ENCODE data around the gene SYT2.
"Not testable (repeated sequence)": the region's sequence is repeated elsewhere in the genome, so short reads cannot be mapped to it uniquely, and the experiment has no call there.

The SYT2 gene

DNA sequence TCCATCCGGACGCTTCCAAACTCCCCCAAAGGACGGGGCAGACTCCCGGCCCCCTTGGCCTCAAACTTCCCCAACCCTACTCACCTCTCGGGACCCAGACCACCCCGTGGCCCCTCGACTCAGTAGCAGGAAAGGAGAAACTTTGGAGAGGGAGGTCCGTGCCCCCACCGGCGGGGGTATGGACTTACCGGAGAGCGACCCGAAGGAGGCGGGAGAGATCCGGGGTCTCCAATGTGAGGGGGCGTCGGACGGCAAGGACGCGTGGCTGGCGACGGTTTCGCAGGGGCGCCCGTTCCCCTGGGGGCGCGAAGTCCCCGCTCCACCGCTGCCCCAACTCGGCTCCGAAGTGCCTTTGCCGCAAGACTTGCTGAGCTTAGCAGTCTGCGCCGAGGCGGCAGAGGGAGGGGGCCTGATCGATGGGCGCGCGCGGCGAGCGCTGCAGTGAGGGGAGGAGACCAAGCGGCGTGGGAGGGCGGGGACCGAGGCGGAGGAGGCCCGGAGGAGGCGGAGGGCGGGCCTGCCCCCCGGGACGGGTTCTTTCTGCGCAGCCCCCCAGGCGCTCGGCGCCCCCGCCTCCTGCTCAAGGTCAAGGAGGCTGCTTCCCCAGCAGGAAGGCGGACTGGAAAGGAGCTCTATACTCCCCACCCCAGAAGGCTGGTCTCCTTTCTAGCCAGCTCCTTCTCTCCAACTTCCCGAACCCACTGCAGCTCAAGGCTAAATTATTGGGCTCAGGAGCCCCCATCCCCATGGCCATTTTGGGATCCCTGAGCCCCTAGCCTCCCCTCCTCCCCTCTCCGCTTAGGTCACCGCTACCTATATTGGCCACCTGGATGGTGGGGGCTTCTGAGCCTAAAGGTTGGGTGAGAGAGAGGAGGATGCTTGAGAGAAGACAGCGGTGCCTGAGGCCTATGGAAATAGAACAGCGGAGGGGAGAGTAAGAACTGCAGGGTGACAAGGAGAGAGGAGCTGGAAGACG is at the start of gene SYT2:
TSS of gene SYT2 (minus strand) at position 385 of the 976 bp plus-strand sequence. CDS start 104,682 bp downstream, outside the sequence.
- no peak for DNase-seq

DNA sequence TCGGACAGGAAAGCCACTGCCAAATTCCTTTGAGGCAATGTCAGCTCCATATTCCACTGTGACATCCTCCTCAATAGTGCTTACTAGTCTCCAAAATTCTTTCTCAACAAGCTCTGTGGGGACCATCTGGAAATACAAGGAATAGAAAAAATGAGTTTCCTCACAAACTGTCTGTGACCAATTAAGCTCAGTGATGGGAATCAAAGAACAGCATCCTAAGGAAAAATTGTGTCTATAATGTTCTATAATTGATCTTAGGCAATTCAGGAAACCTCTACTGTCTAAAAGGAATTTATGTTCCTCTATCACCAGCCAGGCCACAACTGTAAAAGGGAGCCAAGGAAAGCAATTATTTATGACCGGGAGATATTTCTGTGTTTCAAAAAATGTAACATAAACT is 46.1 kb upstream of the SYT2 start:
- no peak for DNase-seq

DNA sequence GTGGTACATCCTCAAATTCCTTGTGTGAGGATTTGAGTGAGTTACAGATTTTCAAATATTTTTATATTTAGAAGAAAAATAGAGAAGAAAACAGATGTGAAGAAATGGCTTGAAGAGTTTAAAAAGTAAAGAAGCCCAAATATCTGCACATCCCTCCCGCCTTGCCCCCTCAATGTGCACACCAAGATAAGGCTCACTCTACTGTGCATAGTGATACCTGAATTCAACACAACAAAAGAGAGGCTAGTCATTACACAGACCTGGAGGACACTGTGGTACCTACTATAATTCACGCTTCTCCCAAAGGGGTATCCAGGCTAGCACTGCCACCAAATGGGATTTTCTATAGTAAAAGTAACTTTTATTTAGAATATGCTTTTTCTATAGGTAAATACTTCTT is 44.0 kb upstream of the SYT2 start:
- DNase-seq: no peak

- no peak for DNase-seq
Observed at GRCh38 chr1:202752774-202753173, 42.5 kb upstream of the SYT2 start.

- no peak for DNase-seq
Observed at GRCh38 chr1:202750761-202751160, 40.5 kb upstream of the SYT2 start.

DNA sequence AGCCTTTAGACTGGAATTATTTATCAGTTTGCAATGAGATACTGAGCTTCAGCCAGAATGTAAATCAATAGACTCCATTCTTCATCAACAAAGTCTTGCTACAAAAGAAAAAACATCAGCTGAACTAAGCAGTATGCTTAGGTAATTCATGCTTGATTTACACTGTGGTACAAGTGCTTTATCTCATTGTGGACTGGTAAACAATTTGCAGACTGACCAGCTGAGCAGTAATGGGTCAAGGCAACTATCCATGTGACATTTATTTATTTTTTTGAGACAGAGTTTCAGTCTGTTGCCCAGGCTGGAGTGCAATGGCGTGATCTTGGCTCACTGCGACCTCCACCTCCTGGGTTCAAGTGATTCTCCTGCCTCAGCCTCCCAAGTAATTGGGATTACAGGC is 39.8 kb upstream of the SYT2 start:
- no peak for DNase-seq

DNA sequence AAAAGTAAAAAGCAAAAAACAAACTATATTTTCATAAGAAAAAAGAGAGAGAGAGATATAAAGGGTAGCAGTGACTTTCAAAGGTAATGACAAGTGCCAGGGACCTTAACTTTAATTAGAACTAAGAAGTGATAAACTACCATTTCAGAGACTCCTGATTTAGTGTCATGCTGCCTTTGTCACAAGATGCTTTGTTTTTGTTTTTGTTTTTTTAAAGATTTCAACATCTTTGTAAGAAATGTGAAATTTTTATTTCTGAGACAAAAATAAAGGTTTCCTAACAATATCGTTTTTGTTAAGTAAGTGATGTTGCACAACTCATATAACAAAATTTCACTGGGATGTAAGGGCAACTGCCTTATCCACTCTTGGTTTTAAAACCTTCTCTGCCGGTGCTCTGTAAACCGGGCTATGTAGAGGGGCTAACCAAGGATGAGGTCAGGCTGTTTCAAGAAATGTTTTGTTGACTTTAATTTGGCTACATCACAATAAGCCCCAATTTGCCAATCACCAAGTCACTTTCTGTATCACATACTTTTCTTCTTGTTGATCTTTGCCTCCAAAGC is 35.2 kb upstream of the SYT2 start:
- no peak for DNase-seq

- DNase-seq: not testable (repeated sequence)
Observed at GRCh38 chr1:202744770-202745169, 34.5 kb upstream of the SYT2 start.

DNA sequence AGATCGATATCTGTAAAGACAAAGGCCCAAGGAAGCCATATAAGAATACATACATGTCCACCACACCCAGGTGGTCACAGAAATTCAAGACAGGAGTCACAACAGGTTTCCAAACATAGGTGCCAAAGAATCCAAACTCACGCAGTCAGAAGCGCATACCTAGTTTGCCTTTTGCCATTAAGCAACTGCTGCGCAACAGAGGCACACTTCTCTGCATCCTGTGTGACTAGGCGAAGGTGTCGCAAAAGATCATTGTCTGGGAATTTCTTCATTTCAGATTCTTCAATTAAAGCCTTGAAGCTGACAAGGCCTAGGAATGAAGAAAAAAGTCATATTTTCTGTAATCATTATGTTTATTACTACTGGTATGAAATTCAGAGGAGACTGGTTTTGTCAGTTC is 32.2 kb upstream of the SYT2 start:
- no peak for DNase-seq

DNA sequence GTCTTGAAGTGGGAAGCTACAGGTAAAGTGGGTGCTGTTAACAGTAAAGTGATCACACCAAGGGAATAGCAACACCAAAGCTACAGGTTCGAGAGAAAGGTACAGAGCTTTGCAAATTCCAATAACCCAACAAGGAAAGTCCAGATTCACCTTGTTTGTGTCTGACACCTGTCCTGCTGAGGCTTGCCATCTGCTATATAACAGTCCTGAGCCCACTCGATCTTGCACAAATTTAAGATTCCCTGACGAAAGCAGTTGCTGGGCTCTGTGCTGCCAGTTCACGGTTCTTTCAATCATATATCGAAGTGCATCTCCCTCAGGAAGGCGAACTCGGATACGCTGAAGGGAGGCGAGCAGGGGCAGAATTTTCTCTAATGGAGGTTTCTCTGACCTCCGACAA is 23.0 kb upstream of the SYT2 start:
- DNase-seq: no peak

- no peak for DNase-seq
Observed at GRCh38 chr1:202728951-202729350, 18.7 kb upstream of the SYT2 start.

GRCh38 chr1:202725526-202725925 is 15.3 kb upstream of the SYT2 start:
- no peak for DNase-seq

- no peak for DNase-seq
Observed at GRCh38 chr1:202723708-202724107, 13.5 kb upstream of the SYT2 start.

DNA sequence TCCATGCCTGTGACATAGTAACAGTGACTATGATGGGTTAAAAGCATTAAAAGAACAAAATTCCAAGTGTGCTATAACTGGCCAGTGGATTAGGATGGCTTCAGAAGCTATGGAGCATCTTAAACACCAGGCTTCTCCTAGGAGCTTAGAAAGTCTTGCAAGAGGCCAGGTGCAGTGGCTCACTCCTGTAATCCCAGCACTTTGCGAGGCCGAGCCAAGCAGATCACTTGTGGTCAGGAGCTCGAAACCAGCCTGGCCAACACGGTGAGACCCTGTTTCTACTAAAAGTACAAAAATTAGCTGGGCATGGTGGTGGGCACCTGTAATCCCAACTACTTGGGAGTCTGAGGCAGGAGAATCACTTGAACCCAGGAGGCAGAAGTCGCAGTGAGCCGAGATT is 12.8 kb upstream of the SYT2 start:
- DNase-seq: not testable (repeated sequence)

DNA sequence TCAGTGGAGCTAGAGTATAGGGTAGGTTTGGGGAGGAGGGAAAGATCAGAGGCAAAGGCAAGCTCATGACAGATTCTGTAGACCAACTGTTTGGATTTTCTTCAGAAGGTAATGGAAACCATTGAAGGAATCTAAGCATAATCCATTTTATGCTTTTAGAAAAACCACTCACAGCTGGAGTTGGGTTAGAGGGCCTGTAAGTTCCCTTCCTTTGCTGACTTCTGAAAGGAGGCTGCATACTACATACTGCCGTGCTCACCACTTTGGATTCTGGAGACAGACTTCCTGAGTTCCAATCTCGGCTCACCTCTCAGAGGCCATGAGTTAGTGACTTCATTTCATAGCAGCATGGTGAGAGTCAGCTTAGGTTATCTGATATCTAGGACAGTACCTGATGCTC is 6.4 kb upstream of the SYT2 start:
- DNase-seq: no peak

DNA sequence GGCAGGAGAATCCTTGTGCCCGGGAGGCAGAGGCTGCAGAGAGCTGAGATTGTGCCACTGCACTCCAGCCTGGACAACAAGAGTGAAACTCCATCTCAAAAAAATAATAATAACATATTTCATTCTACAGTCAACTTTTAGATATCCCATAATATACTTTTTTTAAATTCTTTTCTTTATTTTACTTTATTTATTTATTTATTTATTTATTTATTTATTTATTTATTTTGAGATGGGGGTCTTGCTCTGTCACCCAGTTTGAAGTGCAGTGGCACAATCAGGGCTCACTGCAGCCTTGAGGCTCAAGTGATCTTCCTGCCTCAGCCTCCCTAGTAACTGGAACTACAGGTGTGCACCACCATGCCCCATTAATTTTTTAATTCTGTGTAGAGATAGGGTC is 3.9 kb upstream of the SYT2 start:
- not testable (repeated sequence) for DNase-seq

- DNase-seq: no peak
Observed at GRCh38 chr1:202713110-202713509, 2.9 kb upstream of the SYT2 start.

DNA sequence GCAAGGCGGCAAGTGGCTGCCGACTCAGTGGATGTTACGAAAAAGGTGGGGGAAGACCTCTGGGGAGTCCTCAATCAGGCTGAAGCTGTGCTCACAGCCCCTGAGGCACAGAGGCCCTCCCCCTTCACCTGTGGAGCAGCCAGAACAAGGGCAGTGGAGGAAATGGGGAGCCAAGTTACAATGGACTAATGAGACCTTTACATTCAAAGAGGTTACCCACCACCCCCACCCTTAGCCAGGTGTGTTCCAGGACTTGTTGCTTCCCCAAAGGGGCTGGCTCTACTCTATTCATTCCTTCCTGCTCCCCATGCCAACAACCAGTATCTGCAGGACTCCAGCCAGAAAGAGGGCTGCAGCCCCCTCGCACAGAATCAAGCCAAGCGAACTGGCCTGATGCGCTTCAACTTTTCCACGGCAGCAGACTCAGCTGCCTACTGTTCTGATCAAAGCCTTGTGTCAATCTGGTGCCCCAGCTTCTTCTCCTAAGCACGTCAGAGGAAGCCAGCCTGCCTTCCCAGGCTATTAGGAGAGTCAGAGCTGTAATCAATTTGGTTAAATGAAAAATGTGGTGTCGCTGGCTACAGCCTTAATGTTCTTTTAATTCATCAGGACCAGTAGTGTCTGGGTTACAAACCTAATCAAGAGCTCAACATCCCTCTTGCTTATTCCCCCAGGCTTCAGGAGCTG is 1.8 kb upstream of the SYT2 start:
- no peak for DNase-seq

DNA sequence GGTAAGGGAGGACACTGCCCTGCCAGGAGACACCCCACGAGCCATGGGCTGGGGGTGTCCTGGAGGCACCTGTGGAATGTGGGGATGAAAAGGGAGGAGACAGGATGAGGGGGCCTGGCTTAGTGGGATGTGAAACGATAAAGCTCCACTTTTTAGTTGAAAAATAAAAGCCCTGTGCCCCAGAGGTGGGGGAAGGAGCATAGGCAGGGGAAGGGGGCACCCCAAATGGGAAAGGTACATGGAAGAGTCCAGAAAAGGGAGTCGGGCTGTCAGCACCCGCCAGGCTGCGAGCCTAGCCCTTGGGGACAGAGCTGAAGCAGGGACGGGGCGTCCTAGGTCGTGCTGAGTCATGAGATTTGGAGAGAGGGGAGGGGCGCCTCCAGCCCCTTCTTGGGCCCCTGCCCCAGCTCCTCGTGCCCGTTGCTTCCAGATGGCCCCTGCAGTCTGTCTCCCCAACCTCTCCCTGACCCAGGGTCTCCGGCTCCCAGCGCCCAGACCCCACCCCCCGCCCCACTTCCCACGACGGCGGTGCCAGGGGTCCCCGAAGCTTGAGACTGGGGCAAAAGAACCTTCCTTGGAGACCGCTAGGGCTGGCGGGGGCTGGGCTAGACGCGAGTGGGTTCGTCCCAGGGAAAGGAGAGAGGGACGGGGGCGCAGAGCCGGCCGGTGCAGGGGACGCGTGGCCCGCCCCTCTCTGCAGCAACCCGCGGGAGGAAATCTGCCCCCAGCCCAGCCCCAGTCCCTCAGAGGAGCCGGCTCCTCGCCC is 795 bp downstream of the SYT2 start:
- no peak for DNase-seq

DNA sequence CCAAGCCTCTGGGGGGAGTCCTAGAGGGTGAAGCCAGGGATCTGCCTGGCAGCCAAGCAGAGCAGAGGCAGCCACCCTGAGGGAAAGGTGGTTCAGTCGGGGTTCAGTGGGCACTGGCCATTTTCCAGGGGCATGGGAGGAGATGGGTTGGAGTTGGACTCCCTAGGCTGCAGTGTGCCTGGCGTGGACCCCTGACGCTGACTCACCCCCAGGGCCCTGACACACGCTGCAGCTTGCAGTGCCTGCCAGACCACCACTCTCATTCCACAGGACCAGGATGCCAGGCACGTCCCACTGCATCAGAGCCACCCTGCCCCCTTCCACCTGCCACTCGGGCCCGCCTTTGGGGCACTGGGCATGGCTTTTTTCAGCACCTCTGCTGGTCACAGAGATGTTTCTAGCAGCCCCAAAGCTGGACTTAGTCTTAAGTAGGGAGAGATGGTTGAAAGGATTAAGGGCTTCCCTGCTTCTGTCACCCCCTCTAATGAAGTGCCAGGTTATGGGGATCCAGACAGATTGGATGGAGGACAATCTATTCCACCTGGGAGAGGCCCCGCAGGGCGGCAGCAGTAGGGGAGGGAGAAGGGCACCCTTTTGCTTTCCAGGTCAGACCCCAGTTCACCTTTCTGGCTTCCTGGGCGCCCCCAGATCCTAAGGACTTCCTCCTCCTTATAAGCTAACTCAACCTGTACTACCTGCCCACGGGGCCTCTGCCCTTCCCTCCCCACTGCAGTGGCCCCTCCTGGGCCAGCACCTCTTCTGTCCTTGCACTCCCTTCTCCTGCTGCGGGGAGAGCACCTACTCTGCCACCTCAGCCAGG is 1.6 kb downstream of the SYT2 start:
- no peak for DNase-seq

GRCh38 chr1:202706851-202707250 is 3.4 kb downstream of the SYT2 start:
- no peak for DNase-seq

DNA sequence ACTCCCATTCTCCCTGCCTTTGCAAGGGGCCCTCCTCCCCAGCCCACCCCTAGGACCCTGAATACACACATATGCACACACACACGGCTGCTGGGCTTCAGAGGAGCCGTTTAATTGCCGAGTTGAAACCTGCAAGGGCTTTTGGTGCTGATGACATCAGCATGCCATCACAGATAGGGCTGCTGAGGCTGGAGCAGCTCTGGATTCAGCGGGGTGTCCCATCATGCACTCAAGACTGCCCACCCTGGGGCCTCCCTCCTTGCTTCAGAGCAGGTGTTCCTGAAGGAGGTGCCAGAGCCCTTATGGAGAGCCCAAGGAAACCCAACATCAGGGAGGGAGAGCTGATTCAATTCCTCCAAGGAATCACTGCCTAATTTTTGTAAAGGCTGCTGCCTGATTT is 5.7 kb downstream of the SYT2 start:
- no peak for DNase-seq
